Bronchial epithelial cell (primary cell): ENCODE results near the gene PPP1R7. TPM values are rescaled to one million over a fixed set of nuclear protein-coding genes. Genes with fewer than 3 reads are reported as not detected.

Experiments
- DNase-seq: peaks from one replicate; pipeline ENCODE4 v3.0.0-alpha.2; 2010; ENCODE audit warnings: low read depth
- FAIRE-seq: peaks from 2 replicates; lab custom pipeline; 2011; peaks lifted over from hg19 to GRCh38; lab: Jason Lieb, UNC
- H3K27me3 ChIP-seq: 2 replicates; pipeline ENCODE4 v1.5.1; 2011; ENCODE audit warnings: low read length; ENCODE audit not compliant: control insufficient read depth, insufficient read depth
- H3K36me3 ChIP-seq: 2 replicates; pipeline ENCODE4 v1.5.1; 2011; ENCODE audit warnings: low read length; ENCODE audit not compliant: control insufficient read depth, insufficient read depth
- H3K4me3 ChIP-seq: 2 replicates; pipeline ENCODE4 v1.5.1; 2011; ENCODE audit warnings: mild to moderate bottlenecking, low read depth, low read length, control low read depth
- CTCF ChIP-seq: IDR thresholded peaks from 2 replicates; pipeline ENCODE4 v1.5.1; 2011; ENCODE audit warnings: mild to moderate bottlenecking, moderate library complexity, low read length, control low read depth, inconsistent platforms; ENCODE audit not compliant: insufficient read depth, severe bottlenecking
- total RNA-seq: library from RNA; depleted of rRNA; stranded (reverse); fragments of >200 nt; gene quantifications from 2 replicates; pipeline ENCODE4 v1.2.1, GENCODE V29; 2014

PPP1R7 gene
- total RNA-seq, 1 donor from 2014 or later, result 32.4 TPM

DNA sequence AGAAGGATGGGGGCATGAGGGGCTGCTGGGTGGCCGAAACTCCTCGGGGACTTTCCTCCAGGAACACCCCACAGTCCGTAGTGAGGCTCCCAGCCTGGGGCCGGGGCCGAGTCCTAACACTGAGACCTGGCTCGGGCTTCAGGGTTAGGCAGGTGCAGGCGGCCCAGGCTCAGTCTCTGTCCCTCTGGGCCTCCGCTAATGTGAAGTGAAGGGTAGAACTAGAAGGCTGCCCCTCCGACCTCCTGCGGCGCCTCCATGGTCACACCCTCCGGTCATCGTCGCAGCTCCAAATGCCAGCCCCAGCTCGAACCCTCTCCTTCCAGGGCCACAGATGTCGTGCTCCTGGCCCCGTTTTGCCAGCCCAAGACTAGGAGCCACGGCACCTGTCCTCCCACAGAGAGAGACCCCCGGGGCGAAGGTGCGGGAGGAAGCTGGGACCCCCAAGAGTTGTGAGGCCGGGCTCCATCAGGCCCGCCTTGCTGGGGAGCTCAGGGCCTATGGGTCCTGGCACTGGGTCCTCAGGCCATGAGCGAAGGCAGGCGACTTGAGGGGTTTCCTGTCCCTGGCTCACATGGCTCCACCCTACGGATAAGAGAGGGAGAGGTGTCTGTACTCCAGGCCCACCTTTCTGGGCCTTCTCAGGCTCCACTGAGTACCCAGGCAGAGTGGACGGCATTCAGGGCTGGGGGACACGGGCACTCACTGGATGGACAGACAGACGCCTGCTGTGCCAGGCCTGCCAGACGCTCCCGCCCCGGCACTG, 39.0 kb downstream of the PPP1R7 start:
- FAIRE-seq, result no peak

GRCh38 chr2:241189856-241190201, 39.6 kb downstream of the PPP1R7 start:
- Histone ChIP-seq H3K36me3 (no peaks in the 10 kb centered on the region), H3K27me3 (no peaks in the 10 kb centered on the region), H3K4me3 (no peak overlapping the region)
- TF ChIP-seq CTCF, result no peak
- no peak for DNase-seq
- FAIRE-seq, result no peak

More for the DNA sequence above, 39.0 kb downstream of the PPP1R7 start:
- DNase-seq, result no peak
- Histone ChIP-seq H3K27me3 (no peaks in the 10 kb centered on the region), H3K4me3 (no peak overlapping the region), H3K36me3 (no peaks in the 10 kb centered on the region)
- no peak for TF ChIP-seq CTCF

- FAIRE-seq, result no peak
- DNase-seq, result no peak
- Histone ChIP-seq H3K4me3 (no peak overlapping the region), H3K27me3 (no peaks in the 10 kb centered on the region), H3K36me3 (no peaks in the 10 kb centered on the region)
- no peak for TF ChIP-seq CTCF
Observed at GRCh38 chr2:241190291-241190981, 40.2 kb downstream of the PPP1R7 start.

GRCh38 chr2:241191081-241191480, 40.8 kb downstream of the PPP1R7 start:
- DNase-seq (no peak), FAIRE-seq (no peak)
- no peaks in the 10 kb centered on the region for H3K27me3 ChIP-seq
- H3K4me3 ChIP-seq, result no peak overlapping the region
- H3K36me3 ChIP-seq, result no peaks in the 10 kb centered on the region
- TF ChIP-seq CTCF, result no peak

- TF ChIP-seq CTCF, result no peak
- Histone ChIP-seq H3K36me3 (no peaks in the 10 kb centered on the region), H3K27me3 (no peaks in the 10 kb centered on the region), H3K4me3 (no peak overlapping the region)
- DNase-seq (no peak), FAIRE-seq (no peak)
Observed at GRCh38 chr2:241193271-241193670, 43.0 kb downstream of the PPP1R7 start.

DNA sequence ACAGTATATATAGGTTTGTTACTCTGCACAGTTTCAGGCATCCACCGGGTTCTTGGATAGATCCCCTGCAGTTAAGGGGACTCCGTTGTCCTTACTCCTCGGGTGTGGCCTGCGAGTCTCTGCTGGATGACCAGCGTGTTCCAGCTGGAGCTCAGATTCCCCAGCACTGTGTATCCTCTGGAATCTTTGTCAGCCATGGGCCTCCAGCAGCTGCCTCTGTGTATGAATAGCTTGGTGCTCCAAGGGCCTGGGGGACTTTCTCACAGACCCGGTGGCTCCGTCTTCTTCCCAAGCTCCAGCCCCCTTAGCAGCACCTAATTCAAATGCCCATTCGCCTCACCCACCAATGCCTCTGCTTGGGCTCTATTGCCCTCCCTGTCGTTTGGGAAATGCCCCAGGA, 44.5 kb downstream of the PPP1R7 start:
- no peak for FAIRE-seq
- TF ChIP-seq CTCF, result no peak
- no peaks in the 10 kb centered on the region for H3K36me3 ChIP-seq

More for the DNA sequence above, 44.5 kb downstream of the PPP1R7 start:
- DNase-seq, result no peak
- Histone ChIP-seq H3K27me3 (no peaks in the 10 kb centered on the region), H3K4me3 (no peak overlapping the region)
